ENCODE data around the gene NRGN.

- TF ChIP-seq, protein P1, sequence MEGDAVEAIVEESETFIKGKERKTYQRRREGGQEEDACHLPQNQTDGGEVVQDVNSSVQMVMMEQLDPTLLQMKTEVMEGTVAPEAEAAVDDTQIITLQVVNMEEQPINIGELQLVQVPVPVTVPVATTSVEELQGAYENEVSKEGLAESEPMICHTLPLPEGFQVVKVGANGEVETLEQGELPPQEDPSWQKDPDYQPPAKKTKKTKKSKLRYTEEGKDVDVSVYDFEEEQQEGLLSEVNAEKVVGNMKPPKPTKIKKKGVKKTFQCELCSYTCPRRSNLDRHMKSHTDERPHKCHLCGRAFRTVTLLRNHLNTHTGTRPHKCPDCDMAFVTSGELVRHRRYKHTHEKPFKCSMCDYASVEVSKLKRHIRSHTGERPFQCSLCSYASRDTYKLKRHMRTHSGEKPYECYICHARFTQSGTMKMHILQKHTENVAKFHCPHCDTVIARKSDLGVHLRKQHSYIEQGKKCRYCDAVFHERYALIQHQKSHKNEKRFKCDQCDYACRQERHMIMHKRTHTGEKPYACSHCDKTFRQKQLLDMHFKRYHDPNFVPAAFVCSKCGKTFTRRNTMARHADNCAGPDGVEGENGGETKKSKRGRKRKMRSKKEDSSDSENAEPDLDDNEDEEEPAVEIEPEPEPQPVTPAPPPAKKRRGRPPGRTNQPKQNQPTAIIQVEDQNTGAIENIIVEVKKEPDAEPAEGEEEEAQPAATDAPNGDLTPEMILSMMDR (optimal IDR thresholded peaks at IDR 0.05 in 1 of 3, IDR thresholded peaks at IDR 0.05 in 1 of 3, conservative IDR thresholded peaks at IDR 0.05 in 1 of 3; ENCODE audit: extremely low read depth in 1 of 3, insufficient read depth in 2 of 3, low read length in 3 of 3) = peak; percentile 57 to 75 (median 68)
- peak; percentile 95 for TF ChIP-seq EZH2 (IDR thresholded peaks at IDR 0.05; ENCODE audit: low read length)
Observed at GRCh38 chr11:124758355-124759265, 18.9 kb downstream of the NRGN start.

Measured in keratinocyte (primary cell).